Thymus (tissue), 14 donors: ENCODE measurements around the gene COMMD6. TPM values are rescaled to one million over a fixed set of nuclear protein-coding genes. Genes with fewer than 3 reads are reported as not detected.

Experiments
- DNase-seq, 9 donors: peaks; one replicate each; pipeline ENCODE4 v3.0.0-alpha.2; 2013; ENCODE audit warnings: low spot score in 9 of 9, low read depth in 6 of 9, missing footprints in 1 of 9
- H3K27ac ChIP-seq, 2 donors: one replicate each; pipeline ENCODE4 v1.5.1; 2013; ENCODE audit warnings: control low read depth in 1 of 2, low read depth in 1 of 2, low read length in 1 of 2, mild to moderate bottlenecking in 1 of 2, moderate library complexity in 1 of 2
- H3K27me3 ChIP-seq, 2 donors: one replicate each; pipeline ENCODE4 v1.5.1; 2013; ENCODE audit warnings: low read length in 1 of 2; ENCODE audit not compliant: control insufficient read depth in 2 of 2, insufficient read depth in 1 of 2
- H3K36me3 ChIP-seq, 2 donors: one replicate each; pipeline ENCODE4 v1.5.1; 2013; ENCODE audit warnings: low read length in 1 of 2, mild to moderate bottlenecking in 1 of 2, moderate library complexity in 1 of 2; ENCODE audit not compliant: control insufficient read depth in 2 of 2, insufficient read depth in 2 of 2
- H3K4me1 ChIP-seq, 2 donors: one replicate each; pipeline ENCODE4 v1.5.1; 2013; ENCODE audit warnings: low read length in 2 of 2; ENCODE audit not compliant: control insufficient read depth in 2 of 2, insufficient read depth in 2 of 2
- H3K4me3 ChIP-seq, 2 donors: one replicate each; pipeline ENCODE4 v1.5.1; 2013; ENCODE audit warnings: low read length in 2 of 2, control low read depth in 1 of 2, mild to moderate bottlenecking in 1 of 2
- H3K9me3 ChIP-seq, 2 donors: one replicate each; pipeline ENCODE4 v1.5.1; 2013; ENCODE audit warnings: low read length in 1 of 2, mild to moderate bottlenecking in 1 of 2; ENCODE audit not compliant: control insufficient read depth in 2 of 2, insufficient read depth in 1 of 2
- WGBS: extraction: QIAGEN DNeasy Blood & Tissue Kit; methylation state at CpG from one replicate; pipeline ENCODE4 v1.1.7; 2013; 5-methylcytosine and 5-hydroxymethylcytosine counted together
- long read RNA-seq, 10 donors: transcript quantifications; one replicate each; lab custom pipeline, GENCODE V29; 2026
- polyA plus RNA-seq: library from polyadenylated mRNA; stranded (reverse); fragments of 200-250 nt; gene quantifications from one replicate; pipeline ENCODE4 v1.2.3, GENCODE V29; 2013
- total RNA-seq: library from RNA; stranded (reverse); fragments of 120-200 nt; gene quantifications from one replicate; pipeline ENCODE4 v1.2.4, GENCODE V29; 2013
- donor health status: healthy.

The COMMD6 gene
- total RNA-seq = 270 TPM
- 354 TPM for polyA plus RNA-seq
- long read RNA-seq, donor 1, partial matches to known transcripts = 0 of 14 reads
- long read RNA-seq, donor 1, other reads (novel, unspliced or antisense) = 13 of 14 reads
- long read RNA-seq, donor 2 = 0 reads
- long read RNA-seq, donor 3, transcript COMMD6-210 (2 exons, 595 nt) = major isoform, 21 of 368 reads
- long read RNA-seq, donor 3, partial matches to known transcripts = 25 of 368 reads
- long read RNA-seq, donor 3, other reads (novel, unspliced or antisense) = 322 of 368 reads
- long read RNA-seq, donor 4, transcript COMMD6-210 (2 exons, 595 nt) = major isoform, 7 of 98 reads
- long read RNA-seq, donor 4, partial matches to known transcripts = 16 of 98 reads
- long read RNA-seq, donor 4, other reads (novel, unspliced or antisense) = 74 of 98 reads
- long read RNA-seq, donor 5, transcript COMMD6-210 (2 exons, 595 nt) = major isoform, 20 of 484 reads
- long read RNA-seq, donor 5, partial matches to known transcripts = 45 of 484 reads
- long read RNA-seq, donor 5, other reads (novel, unspliced or antisense) = 417 of 484 reads
- long read RNA-seq, donor 6, transcript COMMD6-210 (2 exons, 595 nt) = major isoform, 6 of 141 reads
- long read RNA-seq, donor 6, partial matches to known transcripts = 9 of 141 reads
- long read RNA-seq, donor 6, other reads (novel, unspliced or antisense) = 126 of 141 reads
- long read RNA-seq, donor 7, transcript COMMD6-210 (2 exons, 595 nt) = major isoform, 18 of 154 reads
- long read RNA-seq, donor 7, partial matches to known transcripts = 34 of 154 reads
- long read RNA-seq, donor 7, other reads (novel, unspliced or antisense) = 101 of 154 reads
- long read RNA-seq, donor 8, partial matches to known transcripts = 7 of 53 reads
- long read RNA-seq, donor 8, other reads (novel, unspliced or antisense) = 45 of 53 reads
- long read RNA-seq, donor 9, partial matches to known transcripts = 8 of 125 reads
- long read RNA-seq, donor 9, other reads (novel, unspliced or antisense) = 113 of 125 reads
- long read RNA-seq, donor 10, transcript COMMD6-210 (2 exons, 595 nt) = major isoform, 10 of 112 reads
- long read RNA-seq, donor 10, partial matches to known transcripts = 12 of 112 reads
- long read RNA-seq, donor 10, other reads (novel, unspliced or antisense) = 90 of 112 reads

DNA sequence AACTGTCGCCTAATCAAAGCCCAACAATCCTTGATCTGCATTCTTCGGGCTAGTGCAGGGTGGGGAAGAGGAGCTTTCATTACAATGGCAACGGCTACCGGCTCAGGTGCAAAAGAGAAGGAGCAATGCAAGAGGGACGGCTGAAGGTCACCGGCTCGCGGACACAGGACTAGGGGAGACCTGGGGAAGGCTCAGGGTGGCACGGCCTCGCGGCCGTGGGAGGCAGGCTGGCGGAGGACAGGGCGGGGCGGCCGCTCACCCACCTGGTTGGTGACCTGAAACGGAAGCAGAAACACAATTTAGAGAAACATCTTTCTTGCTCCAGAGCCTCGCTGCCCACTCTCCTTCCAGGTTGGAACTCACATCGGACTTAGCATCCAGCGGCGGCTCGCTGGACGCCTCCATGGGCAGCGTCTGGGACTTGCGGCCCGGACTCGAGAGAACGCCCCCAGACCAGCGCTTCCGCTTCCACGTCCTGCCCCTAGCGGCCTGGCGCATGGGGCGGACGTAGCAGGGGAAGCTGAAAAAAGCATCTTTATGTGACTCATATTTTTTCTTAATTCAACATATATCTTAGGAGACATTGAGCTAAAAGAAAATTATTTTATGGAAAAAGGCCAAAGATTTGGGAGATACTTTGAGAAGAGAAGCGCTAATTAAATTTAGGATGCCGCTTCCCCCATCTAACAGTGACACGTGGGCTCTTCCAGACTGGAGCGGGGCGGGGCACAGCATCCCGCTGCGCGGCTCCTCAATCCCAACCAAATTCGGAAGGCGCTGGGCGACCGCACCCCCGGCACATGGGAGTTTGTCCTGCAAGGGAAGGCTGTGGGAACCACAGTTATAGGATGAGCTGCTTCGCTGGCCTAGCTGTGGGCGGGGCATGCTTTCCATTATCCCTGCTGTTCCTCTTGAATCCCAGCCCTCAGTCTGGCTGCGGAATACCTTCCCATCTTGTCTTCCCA, at the start of gene COMMD6:
Gene COMMD6, minus strand, starts transcription at position 441 of the 965 bp plus-strand sequence. Its CDS starts 36 bp downstream, at position 405.
- Histone ChIP-seq H3K4me1 (peaks cover 3 to 10% of the 10 kb centered on the region in 2 donors), H3K4me3 (peak within 1 kb of the TSS; percentile 81 to 87), H3K27me3 (no peaks in the 10 kb centered on the region), H3K36me3 (peaks cover 0 to 18% of the 10 kb centered on the region in 2 donors), H3K27ac (peak within 1 kb of the TSS in 1 of 2 donors; percentile 53), H3K9me3 (no peaks in the 10 kb centered on the region)
- peak; percentile 50 to 89 (median 66) for DNase-seq
- WGBS = under 1% methylated on average over 51 of the region's 51 CpGs

DNA sequence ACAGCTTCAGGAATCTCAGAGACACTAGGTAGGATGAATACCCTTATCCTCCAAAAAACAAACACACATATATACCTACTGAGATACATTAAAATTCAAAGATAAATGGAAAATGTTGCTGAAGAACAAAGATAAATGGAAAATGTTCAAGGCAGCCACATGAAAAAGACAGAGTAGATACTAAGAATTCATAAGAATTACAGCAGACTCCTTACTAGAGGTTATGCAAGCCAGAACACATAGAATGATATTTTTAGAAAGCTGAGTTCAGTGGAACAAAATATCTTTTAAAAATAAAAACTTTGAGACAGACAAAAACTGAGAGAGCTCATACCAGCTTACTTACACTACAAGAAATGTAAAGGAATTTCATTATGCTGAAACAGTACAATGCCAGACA, 47.5 kb upstream of the COMMD6 start:
- Histone ChIP-seq H3K4me3 (no peak overlapping the region), H3K27ac (no peak overlapping the region), H3K9me3 (no peaks in the 10 kb centered on the region), H3K36me3 (peaks cover 0 to 11% of the 10 kb centered on the region in 2 donors), H3K27me3 (no peaks in the 10 kb centered on the region), H3K4me1 (no peaks in the 10 kb centered on the region)
- DNase-seq = no peak

DNA sequence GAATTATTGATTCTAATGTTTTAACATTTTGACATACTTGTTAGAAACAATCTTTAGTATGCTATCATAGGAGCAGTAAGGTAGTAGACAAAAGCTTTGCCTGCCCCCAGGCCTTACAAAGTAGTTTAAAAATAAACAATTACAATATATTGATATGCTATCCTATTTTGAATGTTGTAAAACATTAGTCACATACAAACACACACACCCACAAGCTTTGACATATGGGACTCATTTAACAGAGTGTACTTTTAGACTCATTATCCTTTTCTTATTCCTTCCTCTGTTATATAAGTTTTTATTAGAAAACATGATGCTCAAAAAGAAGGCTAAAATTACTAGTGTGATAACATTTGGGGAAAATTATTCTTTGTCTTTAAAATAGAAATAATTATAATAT, 45.5 kb upstream of the COMMD6 start:
- Histone ChIP-seq H3K4me1 (no peaks in the 10 kb centered on the region), H3K27ac (no peak overlapping the region), H3K27me3 (no peaks in the 10 kb centered on the region), H3K9me3 (no peaks in the 10 kb centered on the region), H3K36me3 (peaks cover 0 to 7% of the 10 kb centered on the region in 2 donors), H3K4me3 (no peak overlapping the region)
- DNase-seq = no peak

DNA sequence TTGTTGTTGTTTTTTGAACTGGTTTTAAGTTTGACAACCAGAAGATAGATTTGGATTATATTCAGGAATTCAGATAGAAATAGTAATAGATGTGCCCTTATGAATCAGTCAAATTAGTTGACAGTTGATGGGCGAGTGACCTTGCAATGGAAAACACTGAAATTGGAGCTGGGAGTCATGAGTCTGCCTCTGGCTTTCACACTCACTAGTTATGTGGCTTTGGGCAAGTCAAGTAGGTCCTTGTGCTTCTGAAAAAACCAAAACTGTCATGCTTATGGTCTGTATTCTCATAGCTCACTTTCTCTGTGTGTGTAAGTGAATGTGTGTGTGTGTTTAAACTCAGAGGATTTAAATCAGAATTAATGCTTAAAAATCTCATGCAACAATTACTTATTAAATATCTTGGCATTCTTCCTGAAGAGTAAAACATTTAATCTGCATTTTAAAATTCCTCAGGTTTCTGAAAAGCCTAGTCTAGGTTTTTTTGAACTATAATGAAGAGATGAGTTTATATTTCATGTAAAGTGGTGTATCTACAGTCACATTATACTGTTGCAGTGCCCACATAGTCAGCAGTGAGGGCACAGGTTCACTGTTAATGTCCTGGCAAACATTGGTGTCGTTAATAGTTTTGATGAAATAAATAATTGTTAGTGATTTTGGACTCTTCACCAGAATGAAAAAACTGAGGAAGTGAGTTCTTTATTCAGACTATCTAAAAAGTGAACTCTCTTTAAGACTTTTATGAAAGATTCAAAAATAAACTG, 44.4 kb upstream of the COMMD6 start:
- Histone ChIP-seq H3K27ac (no peak overlapping the region), H3K4me1 (no peaks in the 10 kb centered on the region), H3K4me3 (no peak overlapping the region), H3K27me3 (no peaks in the 10 kb centered on the region), H3K36me3 (peaks cover 0 to 7% of the 10 kb centered on the region in 2 donors), H3K9me3 (no peaks in the 10 kb centered on the region)
- 97% methylated on average over 2 of the region's 2 CpGs for WGBS
- DNase-seq = no peak

DNA sequence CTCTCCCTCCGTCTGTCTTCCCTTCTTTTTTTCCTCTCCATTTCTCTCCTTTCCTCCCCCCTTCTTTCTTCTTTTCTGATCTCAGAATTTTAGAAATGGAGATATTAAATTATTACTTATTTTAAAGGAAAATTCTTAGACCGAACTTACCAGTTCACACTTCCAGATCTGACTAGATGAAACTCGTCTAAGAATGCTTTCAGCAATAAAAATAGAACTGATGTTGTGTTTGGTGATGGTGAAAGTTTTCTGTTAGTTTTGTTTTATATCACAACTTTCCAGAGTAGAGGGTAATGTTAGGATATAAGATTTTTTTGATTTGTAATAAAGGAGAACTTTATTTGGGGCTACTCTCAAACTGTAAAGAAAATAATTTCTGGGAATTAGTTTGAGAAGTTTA, 41.9 kb upstream of the COMMD6 start:
- Histone ChIP-seq H3K27me3 (no peaks in the 10 kb centered on the region), H3K9me3 (no peaks in the 10 kb centered on the region), H3K4me3 (no peak overlapping the region), H3K4me1 (no peaks in the 10 kb centered on the region), H3K27ac (no peak overlapping the region), H3K36me3 (peaks cover 0 to 9% of the 10 kb centered on the region in 2 donors)
- WGBS = 92% methylated on average over 3 of the region's 3 CpGs
- no peak for DNase-seq

DNA sequence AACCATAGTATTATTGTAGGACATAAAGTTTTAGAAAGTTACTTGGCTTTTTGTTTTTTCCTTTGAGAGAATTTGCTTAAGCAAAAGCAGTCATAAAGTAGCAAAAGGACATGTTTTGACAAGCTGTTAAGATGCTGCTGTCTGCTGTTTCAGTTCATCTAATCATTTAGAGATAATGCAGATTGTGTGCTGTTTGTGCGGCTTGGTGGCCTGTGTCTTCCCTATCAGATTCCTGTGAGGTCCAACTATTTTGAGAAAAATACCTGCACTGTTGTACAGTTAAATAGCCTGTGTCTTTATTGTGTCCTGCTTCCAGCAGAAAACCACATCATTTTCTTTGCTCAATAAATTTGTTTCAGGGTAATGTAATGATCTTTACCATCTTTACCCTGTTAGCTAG, 31.9 kb upstream of the COMMD6 start:
- WGBS = 95% methylated on average over 1 of the region's 1 CpG
- Histone ChIP-seq H3K9me3 (no peaks in the 10 kb centered on the region), H3K27ac (no peak overlapping the region), H3K36me3 (peaks cover 9 to 30% of the 10 kb centered on the region in 2 donors), H3K4me3 (no peak overlapping the region), H3K4me1 (no peaks in the 10 kb centered on the region), H3K27me3 (no peaks in the 10 kb centered on the region)
- DNase-seq = no peak

DNA sequence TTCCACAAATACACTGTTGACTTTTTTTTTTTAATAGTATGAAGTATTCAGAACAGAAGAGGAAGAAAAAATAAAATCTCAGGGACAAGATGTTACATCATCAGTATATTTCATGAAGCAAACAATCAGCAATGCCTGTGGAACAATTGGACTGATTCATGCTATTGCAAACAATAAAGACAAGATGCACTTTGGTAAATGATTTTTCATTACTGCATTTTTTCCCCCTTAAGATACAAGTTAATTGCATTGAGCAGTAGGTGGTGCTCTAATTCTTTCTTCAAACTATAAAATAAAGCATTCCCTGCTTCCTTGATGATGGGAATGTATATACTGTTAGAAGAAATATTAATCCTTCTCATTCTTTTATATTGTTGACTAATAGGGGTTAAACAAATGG, 29.0 kb upstream of the COMMD6 start:
- Histone ChIP-seq H3K9me3 (no peaks in the 10 kb centered on the region), H3K36me3 (peaks cover 9 to 24% of the 10 kb centered on the region in 2 donors), H3K4me1 (no peaks in the 10 kb centered on the region), H3K27me3 (no peaks in the 10 kb centered on the region), H3K27ac (no peak overlapping the region), H3K4me3 (no peak overlapping the region)
- DNase-seq = no peak
